Testis (tissue), 3 donors: ENCODE measurements around the gene DACH2. TPM values are rescaled to one million over a fixed set of nuclear protein-coding genes. Genes with fewer than 3 reads are reported as not detected.

ENCODE experiments used
- DNase-seq: peaks from one replicate; pipeline ENCODE4 v3.0.0-alpha.2; 2019
- H3K27ac ChIP-seq, 2 donors: fragments of 200-600 bp; sonication (generic); one replicate each; pipeline ENCODE4 v1.5.1; 2019
- H3K27me3 ChIP-seq: fragments of 200-600 bp; sonication (generic); one replicate; pipeline ENCODE4 v1.5.1; 2019
- H3K36me3 ChIP-seq: fragments of 200-600 bp; sonication (generic); one replicate; pipeline ENCODE4 v1.5.1; 2017; ENCODE audit warnings: low read depth; ENCODE audit errors: missing control alignments
- H3K4me1 ChIP-seq: fragments of 200-600 bp; sonication (generic); one replicate; pipeline ENCODE4 v1.5.1; 2019
- H3K4me3 ChIP-seq, 2 donors: fragments of 200-600 bp; sonication (generic); one replicate each; pipeline ENCODE4 v1.5.1; 2017 to 2019
- H3K9me3 ChIP-seq: fragments of 200-600 bp; sonication (generic); one replicate; pipeline ENCODE4 v1.5.1; 2017
- CTCF ChIP-seq, 3 experiments: fragments of 450-650 bp in 2 of 3; fragments of 200-600 bp in 1 of 3; sonication (generic) in 1 of 3; IDR thresholded peaks; one replicate each; pipeline ENCODE4 v1.5.1; 2016 to 2019; ENCODE audit warnings: antibody characterized with exemption in 3 of 3, mild to moderate bottlenecking in 2 of 3, moderate library complexity in 1 of 3
- POLR2A ChIP-seq: fragments of 450-650 bp; IDR thresholded peaks from one replicate; pipeline ENCODE4 v1.6.1; 2017; ENCODE audit warnings: antibody characterized with exemption, mild to moderate bottlenecking, moderate library complexity
- WGBS, 2 donors: methylation state at CpG; one replicate each; pipeline ENCODE4 v1.1.5; 2018; 5-methylcytosine and 5-hydroxymethylcytosine counted together
- intact Hi-C: fragments of 100-400 bp; cut with DNase I; formaldehyde crosslinking; loops from one replicate; pipeline ENCODE4 v1.15.1; 2023; ENCODE audit warnings: low total_unique reads
- polyA plus RNA-seq: library from polyadenylated mRNA; stranded (reverse); fragments of 350-450 nt; fragmentation: Illumina TruSeq; extraction: RNeasy Lipid Tissue Mini Kit (QIAGEN cat#74804); gene quantifications from one replicate; pipeline ENCODE4 v1.2.3, GENCODE V29; 2014; ENCODE audit warnings: low read depth, low replicate concordance; ENCODE audit not compliant: insufficient read depth
- total RNA-seq, 2 donors: library from RNA; depleted of rRNA; stranded (reverse); fragments of >200 nt; gene quantifications; one replicate each; pipeline ENCODE4 v1.2.3, GENCODE V29; 2016

The DACH2 gene
- total and polyA plus RNA-seq, 3 donors from 2014 or later, result 0.22 to 0.62 (median 0.55) TPM

GRCh38 chrX:86579777-86580176 lies 431.5 kb downstream of the DACH2 start:
- Histone ChIP-seq H3K9me3 (no peaks in the 10 kb centered on the region), H3K4me3 (no peak overlapping the region), H3K4me1 (no peaks in the 10 kb centered on the region), H3K27me3 (no peaks in the 10 kb centered on the region), H3K27ac (no peak overlapping the region), H3K36me3 (no peaks in the 10 kb centered on the region)
- WGBS, 2 donors, result 84 to 92% methylated on average over 3 to 4 of the region's 4 CpGs
- intact Hi-C loops, result no loop called here
- no peak for TF ChIP-seq POLR2A
- no peak for TF ChIP-seq CTCF (IDR thresholded peaks at IDR 0.05)
- DNase-seq, result no peak

DNA sequence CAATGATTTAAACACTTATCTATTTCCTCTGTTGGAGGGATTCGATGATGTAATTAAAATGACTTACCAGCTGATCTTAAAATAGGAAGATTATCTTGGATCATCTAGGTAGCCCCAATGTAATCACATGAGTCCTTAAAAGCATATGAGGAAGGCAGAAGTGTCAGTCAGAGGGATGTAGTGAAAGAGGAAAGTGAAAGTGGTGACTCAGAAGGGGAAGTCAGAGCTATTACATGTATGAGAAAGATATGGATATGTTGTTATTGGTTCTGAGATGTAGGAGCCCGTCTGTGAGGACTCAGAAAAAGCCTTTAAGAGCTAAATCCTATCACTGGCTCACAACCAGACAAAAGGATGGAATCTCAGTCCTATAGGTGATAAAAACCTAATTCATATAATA lies 456.4 kb downstream of the DACH2 start:
- Histone ChIP-seq H3K4me3 (no peak overlapping the region), H3K27me3 (no peaks in the 10 kb centered on the region), H3K4me1 (no peaks in the 10 kb centered on the region), H3K27ac (no peak overlapping the region), H3K36me3 (no peaks in the 10 kb centered on the region), H3K9me3 (no peaks in the 10 kb centered on the region)
- intact Hi-C loops, result no loop called here
- TF ChIP-seq POLR2A (no peak), CTCF (IDR thresholded peaks at IDR 0.05) (no peak)
- DNase-seq, result no peak
- 69 to 100% methylated on average over 1 to 2 of the region's 2 CpGs for WGBS, 2 donors

DNA sequence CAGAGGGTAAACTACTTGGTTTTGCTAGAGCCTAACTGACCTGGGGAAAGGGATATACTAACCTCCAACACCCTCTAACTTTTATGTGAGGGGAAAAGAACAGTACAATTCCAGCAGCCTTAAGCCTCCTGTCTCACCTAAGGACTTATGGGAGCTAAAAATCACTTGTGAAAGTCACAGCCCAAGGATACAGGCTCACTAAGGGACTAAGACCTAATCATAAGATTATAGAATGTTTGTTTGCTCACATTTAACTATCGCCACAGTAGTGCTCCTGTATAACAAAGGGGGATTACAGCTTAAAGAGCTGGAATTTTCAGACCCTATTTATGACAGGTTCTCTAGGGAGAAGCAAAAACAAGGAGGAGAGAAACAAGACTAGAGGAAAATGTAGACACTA lies 548.7 kb downstream of the DACH2 start:
- H3K9me3 ChIP-seq, result no peaks in the 10 kb centered on the region
- no peak overlapping the region for H3K27ac ChIP-seq
- no peaks in the 10 kb centered on the region for H3K36me3 ChIP-seq
- no peaks in the 10 kb centered on the region for H3K27me3 ChIP-seq
- H3K4me1 ChIP-seq, result no peaks in the 10 kb centered on the region
- WGBS, 2 donors, result 88 to 100% methylated on average over 1 of the region's 1 CpG
- no peak for TF ChIP-seq CTCF (IDR thresholded peaks at IDR 0.05)
- no peak for TF ChIP-seq POLR2A
- no peak overlapping the region for H3K4me3 ChIP-seq
- DNase-seq, result no peak
- intact Hi-C loops, result no loop called here

DNA sequence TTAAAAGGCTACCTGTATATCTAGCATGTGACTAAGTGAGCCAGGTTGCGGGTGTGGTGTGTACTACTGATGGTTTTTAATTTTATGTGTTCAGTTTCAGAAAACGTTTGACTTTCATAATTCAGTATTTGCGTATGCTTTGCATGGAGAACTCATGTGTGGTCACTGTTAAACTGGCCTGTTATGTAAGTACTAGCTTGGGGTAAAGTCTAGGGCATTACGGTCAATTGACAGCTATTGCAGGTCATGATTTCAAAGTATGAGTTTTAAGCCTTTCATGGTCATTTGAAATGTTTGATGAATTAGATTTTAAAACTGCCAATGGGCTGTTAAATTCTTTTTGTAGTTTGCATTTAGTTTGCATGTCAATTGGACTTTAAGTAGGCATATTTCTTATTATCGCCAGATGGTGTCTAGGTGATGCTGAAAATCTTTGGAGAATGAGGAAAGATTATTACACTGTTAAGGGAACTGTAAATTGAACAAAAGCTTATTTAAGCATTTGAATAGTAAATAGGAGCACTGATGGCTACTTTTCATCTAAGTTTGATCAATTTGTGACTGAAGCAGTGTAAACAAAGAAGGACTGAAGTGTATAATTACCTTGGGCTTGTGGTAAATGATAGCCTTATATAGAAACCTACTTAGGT lies 563.4 kb downstream of the DACH2 start:
- 84 to 89% methylated on average over 5 of the region's 5 CpGs for WGBS, 2 donors
- intact Hi-C loops, result no loop called here
- Histone ChIP-seq H3K9me3 (no peaks in the 10 kb centered on the region), H3K27me3 (no peaks in the 10 kb centered on the region), H3K4me1 (no peaks in the 10 kb centered on the region), H3K27ac (no peak overlapping the region), H3K36me3 (no peaks in the 10 kb centered on the region), H3K4me3 (no peak overlapping the region)
- no peak for TF ChIP-seq CTCF (IDR thresholded peaks at IDR 0.05)
- TF ChIP-seq POLR2A, result no peak
- DNase-seq, result no peak

DNA sequence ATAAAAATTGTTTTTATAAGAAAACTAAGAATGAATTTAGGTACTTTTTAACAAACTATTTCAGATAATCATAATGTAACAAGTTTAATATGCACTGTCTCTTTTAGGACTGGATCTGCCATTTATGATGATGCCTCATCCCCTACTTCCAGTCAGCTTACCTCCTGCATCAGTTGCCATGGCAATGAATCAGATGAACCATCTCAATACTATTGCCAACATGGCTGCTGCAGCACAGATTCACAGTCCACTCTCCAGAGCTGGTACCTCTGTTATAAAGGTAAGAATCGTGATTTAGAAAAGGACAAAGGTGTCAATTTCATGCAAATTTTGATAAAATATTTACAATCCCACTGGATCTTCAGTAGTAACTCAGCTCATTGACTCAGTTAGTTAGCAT lies 566.2 kb downstream of the DACH2 start:
- TF ChIP-seq POLR2A, result no peak
- TF ChIP-seq CTCF (IDR thresholded peaks at IDR 0.05), result no peak
- H3K4me3 ChIP-seq, result no peak overlapping the region
- H3K4me1 ChIP-seq, result no peaks in the 10 kb centered on the region
- intact Hi-C loops, result no loop called here
- WGBS, 2 donors, result 62 to 77% methylated on average over 1 of the region's 1 CpG
- DNase-seq, result no peak
- no peaks in the 10 kb centered on the region for H3K36me3 ChIP-seq
- no peaks in the 10 kb centered on the region for H3K27me3 ChIP-seq
- H3K27ac ChIP-seq, result no peak overlapping the region
- H3K9me3 ChIP-seq, result no peaks in the 10 kb centered on the region
